MM.1S (cell line): ENCODE data around the gene INTS2.

Experiments used
- CTCF ChIP-seq: fragments of 300-600 bp; sonication (generic); IDR thresholded peaks from 2 replicates; pipeline ENCODE4 v1.5.1; 2016; ENCODE audit warnings: antibody characterized with exemption, low read length, mixed read lengths
- EZH2 ChIP-seq: fragments of 300-600 bp; sonication (generic); optimal IDR thresholded peaks from 2 replicates; pipeline ENCODE3; 2017; ENCODE audit warnings: low read depth, mild to moderate bottlenecking, antibody characterized with exemption, low read length, mixed read lengths
- EZH2phosphoT487 ChIP-seq: fragments of 300-600 bp; sonication (generic); IDR thresholded peaks from 2 replicates; pipeline ENCODE4 v1.6.1; 2018; ENCODE audit warnings: antibody characterized with exemption, low read length

- TF ChIP-seq CTCF: no peak
- no peak for TF ChIP-seq EZH2
- no peak for TF ChIP-seq EZH2phosphoT487
Observed at GRCh38 chr17:61966191-61966590, 38.4 kb upstream of the INTS2 start.
